Liver (tissue), 9 donors: ENCODE measurements around the gene NEURL1. TPM values are rescaled to one million over a fixed set of nuclear protein-coding genes. Genes with fewer than 3 reads are reported as not detected.

Experiments used
- DNase-seq: peaks from one replicate; pipeline ENCODE4 v3.0.0-alpha.2; 2017; ENCODE audit warnings: low spot score
- H3K27ac ChIP-seq, 2 donors: one replicate each; pipeline ENCODE4 v1.7.0; 2013; ENCODE audit warnings: inconsistent platforms in 2 of 2, low read length in 2 of 2, control low read depth in 1 of 2, low read depth in 1 of 2, mild to moderate bottlenecking in 1 of 2
- H3K27me3 ChIP-seq, 4 donors: one replicate each; pipeline versions ENCODE4 v1.6.1 to v1.7.0; 2013; ENCODE audit warnings: low read length in 3 of 4, inconsistent platforms in 1 of 4, mild to moderate bottlenecking in 1 of 4, moderate library complexity in 1 of 4; ENCODE audit not compliant: control insufficient read depth in 4 of 4, insufficient read depth in 4 of 4
- H3K36me3 ChIP-seq, 4 donors: one replicate each; pipeline versions ENCODE4 v1.6.1 to v1.7.0; 2013; ENCODE audit warnings: low read length in 3 of 4, mild to moderate bottlenecking in 3 of 4, low read depth in 1 of 4, moderate library complexity in 1 of 4; ENCODE audit not compliant: control insufficient read depth in 4 of 4, insufficient read depth in 3 of 4
- H3K4me1 ChIP-seq, 4 donors: one replicate each; pipeline versions ENCODE4 v1.6.1 to v1.7.0; 2013; ENCODE audit warnings: low read length in 3 of 4, mild to moderate bottlenecking in 3 of 4, moderate library complexity in 1 of 4; ENCODE audit not compliant: control insufficient read depth in 4 of 4, insufficient read depth in 4 of 4
- H3K4me3 ChIP-seq, 3 donors: one replicate each; pipeline versions ENCODE4 v1.6.1 to v1.7.0; 2013; ENCODE audit warnings: low read length in 3 of 3, control low read depth in 1 of 3, low read depth in 1 of 3, mild to moderate bottlenecking in 1 of 3
- H3K9ac ChIP-seq, 2 donors: one replicate each; pipeline ENCODE4 v1.7.0; 2013; ENCODE audit warnings: low read length in 2 of 2, mild to moderate bottlenecking in 2 of 2, moderate library complexity in 2 of 2, control low read depth in 1 of 2, low read depth in 1 of 2
- H3K9me3 ChIP-seq, 4 donors: one replicate each; pipeline versions ENCODE4 v1.6.1 to v1.7.0; 2013; ENCODE audit warnings: low read length in 3 of 4; ENCODE audit not compliant: control insufficient read depth in 4 of 4
- FOXA1 ChIP-seq: IDR thresholded peaks from 2 replicates; pipeline ENCODE4 v1.6.1; 2016; ENCODE audit warnings: antibody characterized with exemption
- FOXA2 ChIP-seq: IDR thresholded peaks from 2 replicates; pipeline ENCODE4 v1.6.1; 2016; ENCODE audit warnings: antibody characterized with exemption
- GABPA ChIP-seq, 2 donors: IDR thresholded peaks in 1 of 2; conservative IDR thresholded peaks in 1 of 2; 2 replicates each; pipeline ENCODE4 v1.6.1; 2016; ENCODE audit warnings: antibody characterized with exemption in 2 of 2, mild to moderate bottlenecking in 1 of 2, moderate library complexity in 1 of 2
- HNF4A ChIP-seq, 2 donors: conservative IDR thresholded peaks; 2 replicates each; pipeline ENCODE4 v1.6.1; 2016; ENCODE audit warnings: antibody characterized with exemption in 2 of 2, mild to moderate bottlenecking in 2 of 2
- HNF4G ChIP-seq: IDR thresholded peaks from 2 replicates; pipeline ENCODE4 v1.6.1; 2016; ENCODE audit warnings: antibody characterized with exemption
- JUND ChIP-seq, 2 donors: IDR thresholded peaks; 2 replicates each; pipeline ENCODE4 v1.6.1; 2016; ENCODE audit warnings: antibody characterized with exemption in 2 of 2
- NR2F2 ChIP-seq: IDR thresholded peaks from 2 replicates; pipeline ENCODE4 v1.6.1; 2016; ENCODE audit warnings: antibody characterized with exemption
- RAD21 ChIP-seq, 2 donors: IDR thresholded peaks; 2 replicates each; pipeline ENCODE4 v1.6.1; 2016; ENCODE audit warnings: antibody characterized with exemption in 2 of 2, mild to moderate bottlenecking in 2 of 2
- RXRA ChIP-seq, 2 donors: IDR thresholded peaks; 2 replicates each; pipeline ENCODE4 v1.6.1; 2017 to 2018; ENCODE audit warnings: antibody characterized with exemption in 2 of 2, mild to moderate bottlenecking in 1 of 2
- SP1 ChIP-seq: IDR thresholded peaks from 2 replicates; pipeline ENCODE4 v1.6.1; 2018; ENCODE audit warnings: antibody characterized with exemption, mild to moderate bottlenecking
- TAF1 ChIP-seq: conservative IDR thresholded peaks from 2 replicates; pipeline ENCODE4 v1.6.1; 2016; ENCODE audit warnings: antibody characterized with exemption, mild to moderate bottlenecking
- YY1 ChIP-seq: IDR thresholded peaks from 2 replicates; pipeline ENCODE4 v1.6.1; 2016; ENCODE audit warnings: antibody characterized with exemption, mild to moderate bottlenecking
- WGBS: extraction: QIAGEN DNeasy Blood & Tissue Kit; methylation state at CpG from one replicate; pipeline ENCODE4 v1.1.7; 2013; 5-methylcytosine and 5-hydroxymethylcytosine counted together
- polyA plus RNA-seq, 2 donors: library from polyadenylated mRNA; stranded (reverse) in 1 of 2; unstranded in 1 of 2; fragments of 200-250 nt in 1 of 2; fragments of >200 nt in 1 of 2; fragmentation: Nextera tagmentation in 1 of 2; extraction: Ambion mirVana in 1 of 2; gene quantifications; one replicate each; pipeline versions ENCODE4 v1.2.1 to v1.2.3, GENCODE V29; 2013 to 2015
- total RNA-seq, 2 donors: library from RNA; depleted of rRNA; stranded (reverse); fragments of >200 nt; gene quantifications; one replicate each; pipeline ENCODE4 v1.2.3, GENCODE V29; 2014
- TF ChIP-seq, protein P1 (sequence below): IDR thresholded peaks from 2 replicates; pipeline ENCODE4 v1.6.1; 2016; ENCODE audit warnings: antibody characterized with exemption
- TF ChIP-seq, protein P2 (sequence below): IDR thresholded peaks from 2 replicates; pipeline ENCODE4 v1.6.1; 2016; ENCODE audit warnings: antibody characterized with exemption
- TF ChIP-seq, protein P3 (sequence below): fragments of 150-350 bp; IDR thresholded peaks from 2 replicates; pipeline ENCODE4 v1.5.1; 2017; ENCODE audit warnings: improper control_type of control experiment, low read depth, low read length; ENCODE audit not compliant: missing input control
- TF ChIP-seq, protein P4 (sequence below): IDR thresholded peaks from 2 replicates; pipeline ENCODE4 v1.6.1; 2016; ENCODE audit warnings: antibody characterized with exemption
- TF ChIP-seq, protein P5 (sequence below): IDR thresholded peaks from 2 replicates; pipeline ENCODE4 v1.6.1; 2016; ENCODE audit warnings: antibody characterized with exemption, mild to moderate bottlenecking
- donor health status: healthy.
- donor health status: healthy.
- donor health status: healthy.
- donor health status: healthy.
- donor health status: healthy.

The NEURL1 gene
- total and polyA plus RNA-seq, 4 donors: 0.11 to 3.9 (median 0.74) TPM

DNA sequence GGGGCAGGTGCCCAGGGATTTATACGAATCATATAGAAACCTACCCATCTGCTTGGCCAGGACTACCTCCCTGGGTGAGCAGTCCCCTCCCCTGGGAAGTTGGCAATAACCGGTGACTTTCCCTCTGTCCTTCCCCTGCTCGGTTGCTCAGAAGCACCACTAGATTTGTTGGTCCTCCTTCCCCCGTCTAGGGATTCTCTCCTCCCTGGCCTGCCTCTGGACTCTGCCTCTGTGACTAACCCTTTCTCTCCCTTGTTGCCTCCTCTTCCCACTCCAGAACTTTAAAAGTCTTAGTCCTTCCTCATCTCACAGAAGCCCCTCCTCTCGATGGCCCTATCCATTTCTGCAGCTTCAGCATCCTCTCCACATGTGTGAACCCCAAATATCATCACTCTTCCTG, 24.3 kb upstream of the NEURL1 start:
- Histone ChIP-seq H3K36me3 (no peaks in the 10 kb centered on the region), H3K9ac (no peak overlapping the region), H3K27me3 (no peaks in the 10 kb centered on the region), H3K4me1 (no peaks in the 10 kb centered on the region), H3K9me3 (no peaks in the 10 kb centered on the region), H3K4me3 (no peak overlapping the region), H3K27ac (no peak overlapping the region)
- 62% methylated on average over 5 of the region's 5 CpGs for WGBS
- TF ChIP-seq YY1: no peak
- TF ChIP-seq NR2F2: no peak
- no peak for TF ChIP-seq HNF4A (conservative IDR thresholded peaks at IDR 0.05)
- TF ChIP-seq HNF4G: no peak
- TF ChIP-seq, protein P1, sequence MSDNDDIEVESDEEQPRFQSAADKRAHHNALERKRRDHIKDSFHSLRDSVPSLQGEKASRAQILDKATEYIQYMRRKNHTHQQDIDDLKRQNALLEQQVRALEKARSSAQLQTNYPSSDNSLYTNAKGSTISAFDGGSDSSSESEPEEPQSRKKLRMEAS: no peak
- no peak for TF ChIP-seq TAF1
- TF ChIP-seq, protein P2, sequence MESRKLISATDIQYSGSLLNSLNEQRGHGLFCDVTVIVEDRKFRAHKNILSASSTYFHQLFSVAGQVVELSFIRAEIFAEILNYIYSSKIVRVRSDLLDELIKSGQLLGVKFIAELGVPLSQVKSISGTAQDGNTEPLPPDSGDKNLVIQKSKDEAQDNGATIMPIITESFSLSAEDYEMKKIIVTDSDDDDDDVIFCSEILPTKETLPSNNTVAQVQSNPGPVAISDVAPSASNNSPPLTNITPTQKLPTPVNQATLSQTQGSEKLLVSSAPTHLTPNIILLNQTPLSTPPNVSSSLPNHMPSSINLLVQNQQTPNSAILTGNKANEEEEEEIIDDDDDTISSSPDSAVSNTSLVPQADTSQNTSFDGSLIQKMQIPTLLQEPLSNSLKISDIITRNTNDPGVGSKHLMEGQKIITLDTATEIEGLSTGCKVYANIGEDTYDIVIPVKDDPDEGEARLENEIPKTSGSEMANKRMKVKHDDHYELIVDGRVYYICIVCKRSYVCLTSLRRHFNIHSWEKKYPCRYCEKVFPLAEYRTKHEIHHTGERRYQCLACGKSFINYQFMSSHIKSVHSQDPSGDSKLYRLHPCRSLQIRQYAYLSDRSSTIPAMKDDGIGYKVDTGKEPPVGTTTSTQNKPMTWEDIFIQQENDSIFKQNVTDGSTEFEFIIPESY: no peak
- no peak for TF ChIP-seq GABPA (IDR thresholded peaks at IDR 0.05 in 1 of 2, conservative IDR thresholded peaks at IDR 0.05 in 1 of 2)
- no peak for TF ChIP-seq FOXA1
- TF ChIP-seq JUND (IDR thresholded peaks at IDR 0.05): no peak
- TF ChIP-seq FOXA2: no peak
- TF ChIP-seq RAD21 (IDR thresholded peaks at IDR 0.05): no peak
- DNase-seq: no peak

DNA sequence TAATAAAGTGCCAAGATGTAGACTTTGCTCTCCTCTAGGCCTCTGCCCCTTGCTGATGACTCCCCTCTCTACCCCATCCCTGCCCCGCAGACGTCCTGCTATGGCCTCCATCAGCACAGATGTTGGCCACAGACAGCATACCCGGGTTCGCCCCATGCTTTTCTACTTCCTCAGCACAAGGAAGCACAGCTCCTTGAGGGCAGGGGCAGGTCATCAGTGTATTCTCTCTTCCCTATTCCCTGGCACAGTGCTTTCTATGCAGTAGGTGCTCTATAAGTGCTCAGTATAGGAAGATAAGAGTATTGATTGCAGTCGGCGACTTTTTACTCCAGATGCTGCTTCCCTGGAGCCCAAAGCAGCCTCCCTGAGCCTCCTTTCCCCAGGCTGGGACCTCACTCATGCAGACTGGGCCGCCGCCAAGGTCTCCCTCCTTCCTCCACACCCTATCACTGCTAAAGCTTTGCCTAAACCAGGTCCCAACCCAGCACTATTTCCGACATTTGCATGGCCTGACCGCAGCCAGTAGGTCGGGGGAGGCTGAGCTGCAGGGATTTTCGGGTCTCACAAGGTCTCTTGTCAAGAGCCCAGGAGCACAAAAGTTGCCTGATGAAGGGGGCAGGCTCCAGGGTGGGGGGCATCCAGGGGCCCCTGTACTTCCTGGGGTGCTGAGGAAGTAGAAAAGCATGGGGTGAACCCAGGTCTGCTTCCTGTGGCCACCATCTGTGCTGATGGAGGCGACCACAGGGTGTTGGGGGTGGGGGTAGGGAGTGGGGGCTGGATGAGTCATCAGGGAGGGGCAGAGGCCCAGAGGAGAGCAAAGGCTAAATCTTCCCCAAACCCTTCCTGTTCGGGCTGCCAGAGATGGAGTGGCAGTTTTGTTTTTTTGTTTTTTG, 22.5 kb upstream of the NEURL1 start:
- no peaks in the 10 kb centered on the region for H3K36me3 ChIP-seq
- H3K4me1 ChIP-seq: no peaks in the 10 kb centered on the region
- no peaks in the 10 kb centered on the region for H3K9me3 ChIP-seq
- WGBS: 64% methylated on average over 14 of the region's 14 CpGs
- H3K27ac ChIP-seq: no peak overlapping the region
- TF ChIP-seq, protein P2: no peak
- TF ChIP-seq HNF4G (no peak), RXRA (IDR thresholded peaks at IDR 0.05) (no peak), GABPA (IDR thresholded peaks at IDR 0.05 in 1 of 2, conservative IDR thresholded peaks at IDR 0.05 in 1 of 2) (no peak), FOXA2 (no peak), FOXA1 (no peak), TAF1 (no peak), YY1 (no peak), JUND (IDR thresholded peaks at IDR 0.05) (no peak), SP1 (no peak)
- TF ChIP-seq, protein P3, sequence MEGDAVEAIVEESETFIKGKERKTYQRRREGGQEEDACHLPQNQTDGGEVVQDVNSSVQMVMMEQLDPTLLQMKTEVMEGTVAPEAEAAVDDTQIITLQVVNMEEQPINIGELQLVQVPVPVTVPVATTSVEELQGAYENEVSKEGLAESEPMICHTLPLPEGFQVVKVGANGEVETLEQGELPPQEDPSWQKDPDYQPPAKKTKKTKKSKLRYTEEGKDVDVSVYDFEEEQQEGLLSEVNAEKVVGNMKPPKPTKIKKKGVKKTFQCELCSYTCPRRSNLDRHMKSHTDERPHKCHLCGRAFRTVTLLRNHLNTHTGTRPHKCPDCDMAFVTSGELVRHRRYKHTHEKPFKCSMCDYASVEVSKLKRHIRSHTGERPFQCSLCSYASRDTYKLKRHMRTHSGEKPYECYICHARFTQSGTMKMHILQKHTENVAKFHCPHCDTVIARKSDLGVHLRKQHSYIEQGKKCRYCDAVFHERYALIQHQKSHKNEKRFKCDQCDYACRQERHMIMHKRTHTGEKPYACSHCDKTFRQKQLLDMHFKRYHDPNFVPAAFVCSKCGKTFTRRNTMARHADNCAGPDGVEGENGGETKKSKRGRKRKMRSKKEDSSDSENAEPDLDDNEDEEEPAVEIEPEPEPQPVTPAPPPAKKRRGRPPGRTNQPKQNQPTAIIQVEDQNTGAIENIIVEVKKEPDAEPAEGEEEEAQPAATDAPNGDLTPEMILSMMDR: no peak
- TF ChIP-seq, protein P4, sequence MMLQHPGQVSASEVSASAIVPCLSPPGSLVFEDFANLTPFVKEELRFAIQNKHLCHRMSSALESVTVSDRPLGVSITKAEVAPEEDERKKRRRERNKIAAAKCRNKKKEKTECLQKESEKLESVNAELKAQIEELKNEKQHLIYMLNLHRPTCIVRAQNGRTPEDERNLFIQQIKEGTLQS: no peak
- TF ChIP-seq, protein P1: no peak
- TF ChIP-seq, protein P5, sequence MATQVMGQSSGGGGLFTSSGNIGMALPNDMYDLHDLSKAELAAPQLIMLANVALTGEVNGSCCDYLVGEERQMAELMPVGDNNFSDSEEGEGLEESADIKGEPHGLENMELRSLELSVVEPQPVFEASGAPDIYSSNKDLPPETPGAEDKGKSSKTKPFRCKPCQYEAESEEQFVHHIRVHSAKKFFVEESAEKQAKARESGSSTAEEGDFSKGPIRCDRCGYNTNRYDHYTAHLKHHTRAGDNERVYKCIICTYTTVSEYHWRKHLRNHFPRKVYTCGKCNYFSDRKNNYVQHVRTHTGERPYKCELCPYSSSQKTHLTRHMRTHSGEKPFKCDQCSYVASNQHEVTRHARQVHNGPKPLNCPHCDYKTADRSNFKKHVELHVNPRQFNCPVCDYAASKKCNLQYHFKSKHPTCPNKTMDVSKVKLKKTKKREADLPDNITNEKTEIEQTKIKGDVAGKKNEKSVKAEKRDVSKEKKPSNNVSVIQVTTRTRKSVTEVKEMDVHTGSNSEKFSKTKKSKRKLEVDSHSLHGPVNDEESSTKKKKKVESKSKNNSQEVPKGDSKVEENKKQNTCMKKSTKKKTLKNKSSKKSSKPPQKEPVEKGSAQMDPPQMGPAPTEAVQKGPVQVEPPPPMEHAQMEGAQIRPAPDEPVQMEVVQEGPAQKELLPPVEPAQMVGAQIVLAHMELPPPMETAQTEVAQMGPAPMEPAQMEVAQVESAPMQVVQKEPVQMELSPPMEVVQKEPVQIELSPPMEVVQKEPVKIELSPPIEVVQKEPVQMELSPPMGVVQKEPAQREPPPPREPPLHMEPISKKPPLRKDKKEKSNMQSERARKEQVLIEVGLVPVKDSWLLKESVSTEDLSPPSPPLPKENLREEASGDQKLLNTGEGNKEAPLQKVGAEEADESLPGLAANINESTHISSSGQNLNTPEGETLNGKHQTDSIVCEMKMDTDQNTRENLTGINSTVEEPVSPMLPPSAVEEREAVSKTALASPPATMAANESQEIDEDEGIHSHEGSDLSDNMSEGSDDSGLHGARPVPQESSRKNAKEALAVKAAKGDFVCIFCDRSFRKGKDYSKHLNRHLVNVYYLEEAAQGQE: no peak
- no peak overlapping the region for H3K4me3 ChIP-seq
- DNase-seq: no peak
- no peak overlapping the region for H3K9ac ChIP-seq
- no peaks in the 10 kb centered on the region for H3K27me3 ChIP-seq
